HEK293T (cell line): ENCODE measurements around the gene CHTOP.

Experiments
- CTCF ChIA-PET: fragments of 350-600 bp; formaldehyde crosslinking; extraction: SDS; loops from one replicate; lab custom pipeline; 2021; ENCODE audit warnings: antibody characterized with exemption, inconsistent platforms; lab: Yijun Ruan, JAX
- POLR2A ChIA-PET: fragments of 350-600 bp; formaldehyde crosslinking; extraction: SDS; loops from one replicate; lab custom pipeline; 2020; ENCODE audit warnings: antibody characterized with exemption, inconsistent platforms; lab: Yijun Ruan, JAX
- DNase-seq: peaks from one replicate; pipeline ENCODE4 v3.0.0; 2012; ENCODE audit warnings: mixed read lengths; ENCODE audit errors: extremely low spot score
- ARNT ChIP-seq: fragments of 450-650 bp; IDR thresholded peaks from 2 replicates; pipeline ENCODE4 v1.6.1; 2017; ENCODE audit warnings: mild to moderate bottlenecking
- BHLHE40 ChIP-seq: fragments of 450-650 bp; IDR thresholded peaks from 2 replicates; pipeline ENCODE4 v1.6.1; 2016; ENCODE audit warnings: mild to moderate bottlenecking, moderate library complexity, borderline replicate concordance
- CTBP1 ChIP-seq: fragments of 450-650 bp; IDR thresholded peaks from 2 replicates; pipeline ENCODE4 v1.6.1; 2016; ENCODE audit warnings: borderline replicate concordance
- ELF4 ChIP-seq: fragments of 450-650 bp; IDR thresholded peaks from 2 replicates; pipeline ENCODE4 v1.6.1; 2017; ENCODE audit warnings: antibody characterized with exemption
- FOXA1 ChIP-seq: fragments of 450-650 bp; IDR thresholded peaks from 2 replicates; pipeline ENCODE4 v1.6.1; 2016; ENCODE audit warnings: mild to moderate bottlenecking
- FOXK2 ChIP-seq: fragments of 450-650 bp; IDR thresholded peaks from 2 replicates; pipeline ENCODE4 v1.6.1; 2016; ENCODE audit warnings: mild to moderate bottlenecking
- FOXM1 ChIP-seq: fragments of 450-650 bp; IDR thresholded peaks from 2 replicates; pipeline ENCODE4 v1.6.1; 2017; ENCODE audit warnings: mild to moderate bottlenecking, borderline replicate concordance
- HDGF ChIP-seq: fragments of 450-650 bp; IDR thresholded peaks from 2 replicates; pipeline ENCODE4 v1.6.1; 2017; ENCODE audit warnings: antibody characterized with exemption, borderline replicate concordance
- L3MBTL2 ChIP-seq: fragments of 450-650 bp; conservative IDR thresholded peaks from 2 replicates; pipeline ENCODE4 v1.6.1; 2016; ENCODE audit warnings: mild to moderate bottlenecking
- LEF1 ChIP-seq: fragments of 450-650 bp; IDR thresholded peaks from 2 replicates; pipeline ENCODE4 v1.6.1; 2017; ENCODE audit warnings: mild to moderate bottlenecking, borderline replicate concordance
- NFRKB ChIP-seq: fragments of 450-650 bp; IDR thresholded peaks from 2 replicates; pipeline ENCODE4 v1.6.1; 2016; ENCODE audit warnings: mild to moderate bottlenecking, moderate library complexity
- SP1 ChIP-seq: fragments of 450-650 bp; IDR thresholded peaks from 2 replicates; pipeline ENCODE4 v1.6.1; 2017
- SUZ12 ChIP-seq: fragments of 450-650 bp; IDR thresholded peaks from 2 replicates; pipeline ENCODE4 v1.6.1; 2016; ENCODE audit warnings: mild to moderate bottlenecking
- TARDBP ChIP-seq: fragments of 450-650 bp; IDR thresholded peaks from 2 replicates; pipeline ENCODE4 v1.6.1; 2016
- ZNF384 ChIP-seq: fragments of 450-650 bp; IDR thresholded peaks from 2 replicates; pipeline ENCODE4 v1.6.1; 2016
- TF ChIP-seq, protein P1 (sequence below): fragments of 450-650 bp; IDR thresholded peaks from 2 replicates; pipeline ENCODE4 v1.6.1; 2016

CHTOP gene

DNA sequence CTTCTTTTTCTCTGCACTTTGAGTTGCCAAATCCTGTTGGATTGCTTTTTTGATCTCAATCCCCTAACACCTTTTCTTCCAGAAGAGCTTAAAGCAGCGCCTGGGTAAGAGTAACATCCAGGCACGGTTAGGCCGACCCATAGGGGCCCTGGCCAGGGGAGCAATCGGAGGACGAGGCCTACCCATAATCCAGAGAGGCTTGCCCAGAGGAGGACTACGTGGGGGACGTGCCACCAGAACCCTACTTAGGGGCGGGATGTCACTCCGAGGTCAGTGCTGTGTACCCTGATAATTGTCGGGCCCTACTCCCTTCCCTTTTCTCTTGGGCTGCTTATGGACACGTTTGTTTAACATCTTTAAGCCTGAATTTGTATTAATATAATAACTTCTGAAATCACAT lies 8.3 kb downstream of the CHTOP start:
- TF ChIP-seq ARNT (no peak), SUZ12 (no peak), TARDBP (no peak), L3MBTL2 (no peak), ELF4 (no peak), HDGF (no peak), LEF1 (no peak), ZNF384 (no peak), FOXM1 (no peak), FOXA1 (no peak), SP1 (no peak), BHLHE40 (no peak), NFRKB (no peak), CTBP1 (no peak), FOXK2 (no peak)
- TF ChIP-seq, protein P1, sequence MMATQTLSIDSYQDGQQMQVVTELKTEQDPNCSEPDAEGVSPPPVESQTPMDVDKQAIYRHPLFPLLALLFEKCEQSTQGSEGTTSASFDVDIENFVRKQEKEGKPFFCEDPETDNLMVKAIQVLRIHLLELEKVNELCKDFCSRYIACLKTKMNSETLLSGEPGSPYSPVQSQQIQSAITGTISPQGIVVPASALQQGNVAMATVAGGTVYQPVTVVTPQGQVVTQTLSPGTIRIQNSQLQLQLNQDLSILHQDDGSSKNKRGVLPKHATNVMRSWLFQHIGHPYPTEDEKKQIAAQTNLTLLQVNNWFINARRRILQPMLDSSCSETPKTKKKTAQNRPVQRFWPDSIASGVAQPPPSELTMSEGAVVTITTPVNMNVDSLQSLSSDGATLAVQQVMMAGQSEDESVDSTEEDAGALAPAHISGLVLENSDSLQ = no peak
- ChIA-PET POLR2A (interaction anchor here (4.5 kb wide), 1 partner anchor 8 kb away, joined by 47 read pairs; the partner anchor contains the start of gene CHTOP), CTCF (no interaction called here)
- no peak for DNase-seq

DNA sequence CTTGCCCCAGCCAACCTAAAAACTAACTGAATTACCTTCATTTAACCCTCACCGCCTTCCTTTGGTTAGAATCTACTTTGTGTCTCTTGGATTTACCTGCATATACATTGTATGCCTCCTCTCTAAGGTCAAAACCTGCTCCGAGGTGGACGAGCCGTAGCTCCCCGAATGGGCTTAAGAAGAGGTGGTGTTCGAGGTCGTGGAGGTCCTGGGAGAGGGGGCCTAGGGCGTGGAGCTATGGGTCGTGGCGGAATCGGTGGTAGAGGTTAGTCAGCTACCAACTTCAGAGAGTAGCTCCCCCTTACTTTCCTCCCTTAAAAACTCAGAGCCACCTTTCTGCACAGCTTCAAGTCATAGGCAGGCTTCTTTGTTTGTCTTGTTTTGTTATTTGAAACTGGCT lies 9.2 kb downstream of the CHTOP start:
- ChIA-PET CTCF (interaction anchor here (0.6 to 1.0 kb wide), 3 partner anchors 133 to 1321 kb away, joined by 3 to 4 read pairs (median 3); no protein-coding TSS in a partner anchor), POLR2A (interaction anchor here (1.1 to 4.5 kb wide), 5 partner anchors 8 to 141 kb away, joined by 3 to 47 read pairs (median 6); partner anchors contain the start of genes CHTOP, S100A1 and S100A13)
- no peak for DNase-seq
- no peak for TF ChIP-seq TARDBP
- TF ChIP-seq L3MBTL2 = no peak
- TF ChIP-seq CTBP1 = no peak
- TF ChIP-seq FOXM1 = no peak

DNA sequence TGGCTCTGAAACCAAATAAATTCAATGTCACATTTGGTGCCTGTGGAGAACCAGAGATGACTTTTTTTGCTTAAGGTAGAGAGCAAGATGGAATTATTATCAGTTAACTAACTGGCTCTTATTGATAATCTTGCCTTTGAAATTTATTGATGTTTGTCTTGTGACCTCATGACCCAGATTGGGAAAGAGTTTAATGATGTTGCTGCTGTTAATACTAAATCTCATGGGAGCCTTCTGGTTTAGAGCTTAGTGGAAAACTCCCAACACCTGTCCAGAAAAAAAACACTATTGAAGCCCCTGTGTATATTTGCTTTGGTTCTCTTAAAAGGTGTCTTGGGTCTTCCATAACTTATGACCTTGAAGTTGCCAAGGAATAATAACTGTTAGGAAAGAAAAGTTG lies 9.9 kb downstream of the CHTOP start:
- TF ChIP-seq LEF1 (no peak), FOXA1 (no peak), ZNF384 (no peak), NFRKB (no peak), FOXK2 (no peak), SUZ12 (no peak), ELF4 (no peak), L3MBTL2 (no peak), FOXM1 (no peak), SP1 (no peak), TARDBP (no peak), ARNT (no peak), CTBP1 (no peak), HDGF (no peak)
- TF ChIP-seq, protein P1 = no peak
- ChIA-PET CTCF (interaction anchor here (0.6 kb wide), 1 partner anchor 1321 kb away, joined by 3 read pairs; no protein-coding TSS in a partner anchor), POLR2A (interaction anchor here (0.7 to 4.5 kb wide), 7 partner anchors 8 to 140 kb away, joined by 3 to 47 read pairs (median 5); partner anchors contain the start of genes CHTOP, S100A1 and S100A13)
- DNase-seq = no peak

DNA sequence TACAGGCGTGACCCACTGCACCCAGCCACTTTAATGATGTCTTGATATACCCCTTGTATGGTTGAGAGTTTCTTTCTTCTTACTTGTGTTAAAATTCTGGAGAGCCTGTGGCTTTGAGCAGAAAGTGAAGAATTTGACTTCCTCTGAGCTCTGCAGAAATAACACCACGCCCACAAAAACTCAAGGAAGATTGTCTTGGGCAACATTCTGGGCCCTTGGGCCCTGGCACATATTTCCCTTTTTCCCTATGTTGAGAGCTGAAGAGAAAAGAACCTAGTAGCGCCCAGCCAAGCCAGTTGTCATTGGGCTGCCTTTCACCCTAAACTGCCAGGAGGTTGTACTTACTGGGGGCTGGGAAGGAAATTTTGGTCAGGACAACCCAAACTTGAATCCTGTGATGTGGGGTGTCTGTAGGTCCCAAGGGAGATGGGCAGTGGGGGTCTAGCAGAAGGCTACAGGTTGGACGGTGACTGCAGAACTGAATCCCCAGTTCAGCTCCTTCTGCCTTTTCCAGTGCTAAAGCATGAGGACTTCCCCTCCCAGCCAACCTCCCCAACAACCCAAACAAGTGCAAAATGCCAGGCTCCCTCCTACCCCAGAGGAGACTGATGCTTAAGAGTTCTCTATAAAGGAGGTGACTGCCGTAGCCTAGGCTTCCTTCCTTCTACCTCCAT lies 12.9 kb downstream of the CHTOP start:
- POLR2A ChIA-PET = interaction anchor here (0.8 to 3.7 kb wide), 6 partner anchors 9 to 81 kb away, joined by 3 to 41 read pairs (median 5); partner anchors contain the start of genes CHTOP, INTS3 and S100A13
- CTCF ChIA-PET = no interaction called here
- TF ChIP-seq CTBP1 = no peak
- TF ChIP-seq NFRKB = no peak
- no peak for TF ChIP-seq BHLHE40
- no peak for TF ChIP-seq ARNT
- no peak for TF ChIP-seq SUZ12
- no peak for TF ChIP-seq FOXM1
- TF ChIP-seq FOXK2 = no peak
- no peak for TF ChIP-seq L3MBTL2
- TF ChIP-seq HDGF = no peak
- TF ChIP-seq FOXA1 = no peak
- no peak for TF ChIP-seq TARDBP
- TF ChIP-seq SP1 = no peak
- TF ChIP-seq LEF1 = no peak
- TF ChIP-seq, protein P1 = no peak
- no peak for TF ChIP-seq ZNF384
- TF ChIP-seq ELF4 = no peak
- no peak for DNase-seq

DNA sequence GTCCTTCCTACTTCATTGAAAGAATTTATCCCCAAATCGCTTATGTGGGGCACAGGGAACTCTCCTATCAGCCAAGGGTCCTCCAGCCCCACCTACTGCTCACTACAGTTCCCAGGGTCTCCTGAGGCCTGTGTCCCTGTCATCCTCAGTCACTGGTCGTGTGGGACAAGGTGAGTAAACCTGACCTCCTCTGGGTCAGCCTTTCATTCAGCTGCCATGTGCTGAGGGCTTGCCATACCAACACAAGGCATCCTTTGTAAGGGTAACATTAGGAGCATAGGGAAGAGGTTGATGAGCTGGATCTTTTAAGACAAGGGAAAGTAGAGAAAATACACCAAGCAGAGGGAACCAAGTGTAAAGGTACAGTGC lies 13.5 kb downstream of the CHTOP start:
- no peak for TF ChIP-seq BHLHE40
- TF ChIP-seq ELF4 = peak; percentile 44; the same call in 1 of the 2 replicates
- POLR2A ChIA-PET = interaction anchor here (0.8 to 3.7 kb wide), 8 partner anchors 9 to 80 kb away, joined by 3 to 41 read pairs (median 4); partner anchors contain the start of gene CHTOP
- CTCF ChIA-PET = no interaction called here
- DNase-seq = no peak
